ENCODE results near the gene PCDHGB5.
"Not testable (repeated sequence)": the region's sequence is repeated elsewhere in the genome, so short reads cannot be mapped to it uniquely, and the experiment has no call there.

Gene PCDHGB5

GRCh38 chr5:141417494-141418172 lies 19.9 kb downstream of the PCDHGB5 start, which contains the start of gene PCDHGB7:
PCDHGB7 (plus strand) TSS chr5:141417677; CDS start chr5:141417860, 183 bp downstream.
- H3K27ac ChIP-seq (ENCODE audit: low read length, poor library complexity, severe bottlenecking), result peak within 1 kb of the TSS; percentile 69
- peaks cover 4 to 53% of the 10 kb centered on the region in 2 experiments for H3K36me3 ChIP-seq (ENCODE audit: control insufficient read depth in 1 of 2, insufficient read depth in 2 of 2, low read depth in 1 of 2, low read length in 2 of 2)
- peak; percentile 85 for DNase-seq
- H2AK5ac ChIP-seq (ENCODE audit: low read length, severe bottlenecking), result peak within 1 kb of the TSS; percentile 46
- H3K18ac ChIP-seq (ENCODE audit: low read depth in 1 of 2, low read length in 2 of 2), result peak within 1 kb of the TSS; percentile 42 to 46
- H2BK15ac ChIP-seq (ENCODE audit: low read depth, poor library complexity, severe bottlenecking); H2AFZ ChIP-seq (ENCODE audit: low read depth, low read length); H3K4me1 ChIP-seq (ENCODE audit: control insufficient read depth, insufficient read depth, low read depth, low read length); H3K23ac ChIP-seq (ENCODE audit: low read length in 2 of 2); H2BK5ac ChIP-seq (ENCODE audit: low read depth, low read length, poor library complexity, severe bottlenecking); H2BK120ac ChIP-seq (ENCODE audit: low read depth, low read length); H4K91ac ChIP-seq (ENCODE audit: low read length); H3K27me3 ChIP-seq (ENCODE audit: control insufficient read depth in 1 of 2, insufficient read depth in 1 of 2, low read length in 2 of 2); H2BK12ac ChIP-seq (ENCODE audit: low read length in 2 of 2); H4K8ac ChIP-seq (ENCODE audit: low read length): not testable (repeated sequence)
- WGBS, result 25% methylated on average over 42 of the region's 47 CpGs
- peak within 1 kb of the TSS; percentile 66 for H3K4me2 ChIP-seq (ENCODE audit: low read length, poor library complexity, severe bottlenecking)
- H3K4ac ChIP-seq (ENCODE audit: low read depth in 1 of 2, low read length in 2 of 2), result peak within 1 kb of the TSS; percentile 27 to 47
- peaks cover 22% of the 10 kb centered on the region for H3K9me3 ChIP-seq (ENCODE audit: control insufficient read depth, low read length)
- peak within 1 kb of the TSS; percentile 59 to 80 for H3K4me3 ChIP-seq (ENCODE audit: insufficient read depth in 1 of 2, low read depth in 1 of 2, low read length in 2 of 2)
- peak within 1 kb of the TSS in 1 of 2 experiments; percentile 81 for H3K14ac ChIP-seq (ENCODE audit: low read length in 2 of 2)
- peaks cover 49% of the 10 kb centered on the region for H3K79me1 ChIP-seq (replicated peaks; ENCODE audit: low read length, poor library complexity, severe bottlenecking)
- peak within 1 kb of the TSS; percentile 70 for H3K9ac ChIP-seq (ENCODE audit: low read length)

- Histone ChIP-seq H2BK12ac (ENCODE audit: low read length in 2 of 2) (no peak overlapping the region), H3K27me3 (ENCODE audit: control insufficient read depth in 1 of 2, insufficient read depth in 1 of 2, low read length in 2 of 2) (no peaks in the 10 kb centered on the region), H4K91ac (ENCODE audit: low read length) (no peak overlapping the region), H3K18ac (ENCODE audit: low read depth in 1 of 2, low read length in 2 of 2) (no peak overlapping the region), H4K8ac (ENCODE audit: low read length) (no peak overlapping the region), H2BK15ac (ENCODE audit: low read depth, poor library complexity, severe bottlenecking) (no peak overlapping the region), H3K9me3 (ENCODE audit: control insufficient read depth, low read length) (peaks cover 28% of the 10 kb centered on the region), H3K27ac (ENCODE audit: low read length, poor library complexity, severe bottlenecking) (no peak overlapping the region), H2AK5ac (ENCODE audit: low read length, severe bottlenecking) (no peak overlapping the region), H2BK120ac (ENCODE audit: low read depth, low read length) (no peak overlapping the region), H3K14ac (ENCODE audit: low read length in 2 of 2) (no peak overlapping the region), H2AFZ (ENCODE audit: low read depth, low read length) (no peak overlapping the region), H3K79me1 (replicated peaks; ENCODE audit: low read length, poor library complexity, severe bottlenecking) (peaks cover 44% of the 10 kb centered on the region), H3K4me2 (ENCODE audit: low read length, poor library complexity, severe bottlenecking) (no peak overlapping the region), H3K4ac (ENCODE audit: low read depth in 1 of 2, low read length in 2 of 2) (no peak overlapping the region), H3K4me3 (ENCODE audit: insufficient read depth in 1 of 2, low read depth in 1 of 2, low read length in 2 of 2) (peak overlapping the region; percentile 11 to 80), H2BK5ac (ENCODE audit: low read depth, low read length, poor library complexity, severe bottlenecking) (no peak overlapping the region), H3K9ac (ENCODE audit: low read length) (no peak overlapping the region), H3K4me1 (ENCODE audit: control insufficient read depth, insufficient read depth, low read depth, low read length) (peaks cover 8% of the 10 kb centered on the region), H3K36me3 (ENCODE audit: control insufficient read depth in 1 of 2, insufficient read depth in 2 of 2, low read depth in 1 of 2, low read length in 2 of 2) (peaks cover 9 to 50% of the 10 kb centered on the region in 2 experiments), H3K23ac (ENCODE audit: low read length in 2 of 2) (no peak overlapping the region)
- no peak for DNase-seq
- WGBS, result 98% methylated on average over 74 of the region's 74 CpGs
These were observed 21.5 kb downstream of the PCDHGB5 start for GRCh38 chr5:141419074-141419880.

DNA sequence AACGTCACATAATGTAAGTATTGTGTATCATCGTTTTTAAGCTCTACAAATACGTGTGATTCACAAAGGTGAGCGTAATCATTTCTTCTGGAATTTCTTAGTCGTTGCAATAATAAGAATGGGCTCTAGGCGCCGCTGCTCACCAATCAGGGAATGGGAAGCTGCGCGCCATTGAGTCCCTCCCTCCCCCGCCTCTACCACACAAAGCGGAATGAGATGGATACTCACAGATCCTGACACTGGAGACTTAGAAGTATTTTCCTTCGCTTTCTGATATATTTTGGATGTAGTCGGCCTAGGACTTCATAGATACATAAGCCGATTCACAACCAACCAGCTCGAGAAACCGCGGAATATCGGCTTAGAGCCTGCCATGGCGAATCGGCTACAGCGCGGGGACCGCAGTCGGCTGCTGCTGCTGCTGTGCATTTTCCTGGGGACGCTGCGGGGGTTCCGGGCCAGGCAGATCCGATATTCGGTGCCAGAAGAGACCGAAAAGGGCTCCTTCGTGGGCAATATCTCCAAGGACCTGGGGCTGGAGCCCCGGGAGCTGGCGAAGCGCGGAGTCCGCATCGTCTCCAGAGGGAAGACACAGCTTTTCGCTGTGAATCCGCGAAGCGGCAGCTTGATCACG lies 23.2 kb downstream of the PCDHGB5 start, which contains the start of gene PCDHGA11:
PCDHGA11 (plus strand) TSS at position 197 of the 634 bp plus-strand sequence; CDS start at position 374, 177 bp downstream.
- H3K4me1 ChIP-seq (ENCODE audit: control insufficient read depth, insufficient read depth, low read depth, low read length), result peaks cover 8% of the 10 kb centered on the region
- no peak within 1 kb of the TSS for H2BK5ac ChIP-seq (ENCODE audit: low read depth, low read length, poor library complexity, severe bottlenecking)
- H3K9ac ChIP-seq (ENCODE audit: low read length), result peak within 1 kb of the TSS; percentile 77
- no peak within 1 kb of the TSS for H2BK120ac ChIP-seq (ENCODE audit: low read depth, low read length)
- H3K27me3 ChIP-seq (ENCODE audit: control insufficient read depth in 1 of 2, insufficient read depth in 1 of 2, low read length in 2 of 2), result no peaks in the 10 kb centered on the region
- H3K14ac ChIP-seq (ENCODE audit: low read length in 2 of 2), result no peak within 1 kb of the TSS
- H3K36me3 ChIP-seq (ENCODE audit: control insufficient read depth in 1 of 2, insufficient read depth in 2 of 2, low read depth in 1 of 2, low read length in 2 of 2), result peaks cover 12 to 41% of the 10 kb centered on the region in 2 experiments
- no peak within 1 kb of the TSS for H2AFZ ChIP-seq (ENCODE audit: low read depth, low read length)
- H2BK12ac ChIP-seq (ENCODE audit: low read length in 2 of 2), result no peak within 1 kb of the TSS
- H3K27ac ChIP-seq (ENCODE audit: low read length, poor library complexity, severe bottlenecking), result no peak within 1 kb of the TSS
- H3K23ac ChIP-seq (ENCODE audit: low read length in 2 of 2), result no peak within 1 kb of the TSS
- no peak within 1 kb of the TSS for H4K91ac ChIP-seq (ENCODE audit: low read length)
- no peak within 1 kb of the TSS for H2AK5ac ChIP-seq (ENCODE audit: low read length, severe bottlenecking)
- H3K4me2 ChIP-seq (ENCODE audit: low read length, poor library complexity, severe bottlenecking), result no peak within 1 kb of the TSS
- peaks cover 42% of the 10 kb centered on the region for H3K79me1 ChIP-seq (replicated peaks; ENCODE audit: low read length, poor library complexity, severe bottlenecking)
- no peak within 1 kb of the TSS for H3K18ac ChIP-seq (ENCODE audit: low read depth in 1 of 2, low read length in 2 of 2)
- no peak within 1 kb of the TSS for H3K4ac ChIP-seq (ENCODE audit: low read depth in 1 of 2, low read length in 2 of 2)
- peak; percentile 14 for DNase-seq
- H2BK15ac ChIP-seq (ENCODE audit: low read depth, poor library complexity, severe bottlenecking), result no peak within 1 kb of the TSS
- peak within 1 kb of the TSS in 1 of 2 experiments; percentile 80 for H3K4me3 ChIP-seq (ENCODE audit: insufficient read depth in 1 of 2, low read depth in 1 of 2, low read length in 2 of 2)
- H3K9me3 ChIP-seq (ENCODE audit: control insufficient read depth, low read length), result peaks cover 28% of the 10 kb centered on the region
- WGBS, result 71% methylated on average over 42 of the region's 42 CpGs
- no peak within 1 kb of the TSS for H4K8ac ChIP-seq (ENCODE audit: low read length)

- no peak overlapping the region for H4K91ac ChIP-seq (ENCODE audit: low read length)
- peak overlapping the region; percentile 77 for H3K9ac ChIP-seq (ENCODE audit: low read length)
- no peak overlapping the region for H3K4ac ChIP-seq (ENCODE audit: low read depth in 1 of 2, low read length in 2 of 2)
- no peak overlapping the region for H4K8ac ChIP-seq (ENCODE audit: low read length)
- no peak overlapping the region for H3K18ac ChIP-seq (ENCODE audit: low read depth in 1 of 2, low read length in 2 of 2)
- H3K9me3 ChIP-seq (ENCODE audit: control insufficient read depth, low read length), result peaks cover 28% of the 10 kb centered on the region
- no peak overlapping the region for H3K14ac ChIP-seq (ENCODE audit: low read length in 2 of 2)
- H2BK12ac ChIP-seq (ENCODE audit: low read length in 2 of 2), result no peak overlapping the region
- no peaks in the 10 kb centered on the region for H3K27me3 ChIP-seq (ENCODE audit: control insufficient read depth in 1 of 2, insufficient read depth in 1 of 2, low read length in 2 of 2)
- H3K23ac ChIP-seq (ENCODE audit: low read length in 2 of 2), result no peak overlapping the region
- peaks cover 45% of the 10 kb centered on the region for H3K79me1 ChIP-seq (replicated peaks; ENCODE audit: low read length, poor library complexity, severe bottlenecking)
- no peak overlapping the region for H2BK120ac ChIP-seq (ENCODE audit: low read depth, low read length)
- WGBS, result 85% methylated on average over 13 of the region's 13 CpGs
- no peak overlapping the region for H3K27ac ChIP-seq (ENCODE audit: low read length, poor library complexity, severe bottlenecking)
- peaks cover 17 to 44% of the 10 kb centered on the region in 2 experiments for H3K36me3 ChIP-seq (ENCODE audit: control insufficient read depth in 1 of 2, insufficient read depth in 2 of 2, low read depth in 1 of 2, low read length in 2 of 2)
- no peak overlapping the region for H2AK5ac ChIP-seq (ENCODE audit: low read length, severe bottlenecking)
- DNase-seq, result no peak
- H2BK5ac ChIP-seq (ENCODE audit: low read depth, low read length, poor library complexity, severe bottlenecking), result no peak overlapping the region
- no peak overlapping the region for H2AFZ ChIP-seq (ENCODE audit: low read depth, low read length)
- peaks cover 8% of the 10 kb centered on the region for H3K4me1 ChIP-seq (ENCODE audit: control insufficient read depth, insufficient read depth, low read depth, low read length)
- H3K4me3 ChIP-seq (ENCODE audit: insufficient read depth in 1 of 2, low read depth in 1 of 2, low read length in 2 of 2), result peak overlapping the region in 1 of 2 experiments; percentile 80
- no peak overlapping the region for H2BK15ac ChIP-seq (ENCODE audit: low read depth, poor library complexity, severe bottlenecking)
- no peak overlapping the region for H3K4me2 ChIP-seq (ENCODE audit: low read length, poor library complexity, severe bottlenecking)
These were observed 23.7 kb downstream of the PCDHGB5 start for GRCh38 chr5:141421489-141421855.
